Vagina (tissue), 2 donors: ENCODE results near the gene MALT1. TPM values are rescaled to one million over a fixed set of nuclear protein-coding genes. Genes with fewer than 3 reads are reported as not detected.

Experiments used
- DNase-seq, 2 donors: peaks; one replicate each; pipeline ENCODE4 v3.0.0-alpha.2; 2017; ENCODE audit errors: extremely low spot score in 2 of 2
- H3K27ac ChIP-seq: fragments of 200-600 bp; sonication (generic); one replicate; pipeline ENCODE4 v1.5.1; 2019
- H3K27me3 ChIP-seq: fragments of 200-600 bp; sonication (generic); one replicate; pipeline ENCODE4 v1.5.1; 2019
- H3K36me3 ChIP-seq, 2 donors: fragments of 200-600 bp; sonication (generic); one replicate each; pipeline ENCODE4 v1.5.1; 2017 to 2019
- H3K4me1 ChIP-seq: fragments of 200-600 bp; sonication (generic); one replicate; pipeline ENCODE4 v1.5.1; 2019
- H3K4me3 ChIP-seq, 2 donors: fragments of 200-600 bp; sonication (generic); 1 replicate in 1 of 2; 2 replicates in 1 of 2; pipeline ENCODE4 v1.5.1; 2016 to 2019
- H3K9me3 ChIP-seq: fragments of 200-600 bp; sonication (generic); one replicate; pipeline ENCODE4 v1.5.1; 2019
- POLR2A ChIP-seq, 2 donors: fragments of 450-650 bp; IDR thresholded peaks; one replicate each; pipeline ENCODE4 v1.6.1; 2017; ENCODE audit warnings: antibody characterized with exemption in 2 of 2, mild to moderate bottlenecking in 2 of 2, moderate library complexity in 2 of 2
- POLR2AphosphoS5 ChIP-seq, 2 donors: sonication (generic); formaldehyde crosslinking; IDR thresholded peaks; one replicate each; pipeline ENCODE4 v1.9.0; 2017; ENCODE audit warnings: antibody characterized with exemption in 2 of 2, mild to moderate bottlenecking in 2 of 2, low read depth in 1 of 2; ENCODE audit not compliant: insufficient read depth in 1 of 2
- intact Hi-C: fragments of 100-400 bp; cut with DNase I; formaldehyde crosslinking; loops from one replicate; pipeline ENCODE4 v1.15.1; 2023
- total RNA-seq: library from RNA; depleted of rRNA; stranded (reverse); fragments of >200 nt; gene quantifications from one replicate; pipeline ENCODE4 v1.2.3, GENCODE V29; 2016
- TF ChIP-seq, protein P1 (sequence below), 3 experiments: fragments of 450-650 bp in 2 of 3; fragments of 200-600 bp in 1 of 3; sonication (generic) in 1 of 3; IDR thresholded peaks; one replicate each; pipeline ENCODE4 v1.5.1; 2017 to 2019; ENCODE audit warnings: antibody characterized with exemption in 3 of 3, mild to moderate bottlenecking in 2 of 3, moderate library complexity in 2 of 3

The MALT1 gene
- total RNA-seq, 1 donor from 2014 or later: 35.8 TPM

DNA sequence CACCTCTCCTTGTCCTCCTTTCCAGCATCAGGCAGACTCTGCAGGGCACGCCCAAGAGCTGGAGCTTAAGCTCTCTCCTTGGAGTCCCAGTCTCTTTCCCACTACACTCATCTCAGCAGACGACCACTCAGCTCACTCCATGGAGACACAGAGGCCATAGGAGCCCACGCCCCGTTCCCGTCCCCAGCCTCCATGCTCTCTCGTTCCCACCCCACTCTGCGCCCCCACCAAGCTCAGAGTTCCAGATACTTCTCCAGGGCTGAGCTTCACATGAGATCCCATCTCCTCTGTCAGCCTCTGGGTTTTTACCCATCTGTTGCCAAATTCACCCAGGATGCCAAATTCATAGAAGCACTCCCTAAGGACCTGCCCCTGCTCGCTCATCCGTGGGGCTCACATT lies 87.3 kb downstream of the MALT1 start:
- Histone ChIP-seq H3K4me1 (peaks cover 17% of the 10 kb centered on the region), H3K4me3 (no peak overlapping the region), H3K27me3 (no peaks in the 10 kb centered on the region), H3K9me3 (no peaks in the 10 kb centered on the region), H3K36me3 (no peaks in the 10 kb centered on the region), H3K27ac (no peak overlapping the region)
- TF ChIP-seq POLR2AphosphoS5 (IDR thresholded peaks at IDR 0.05; ENCODE audit: insufficient read depth in 1 of 2, low read depth in 1 of 2): no peak
- TF ChIP-seq POLR2A (IDR thresholded peaks at IDR 0.05): no peak
- TF ChIP-seq, protein P1, sequence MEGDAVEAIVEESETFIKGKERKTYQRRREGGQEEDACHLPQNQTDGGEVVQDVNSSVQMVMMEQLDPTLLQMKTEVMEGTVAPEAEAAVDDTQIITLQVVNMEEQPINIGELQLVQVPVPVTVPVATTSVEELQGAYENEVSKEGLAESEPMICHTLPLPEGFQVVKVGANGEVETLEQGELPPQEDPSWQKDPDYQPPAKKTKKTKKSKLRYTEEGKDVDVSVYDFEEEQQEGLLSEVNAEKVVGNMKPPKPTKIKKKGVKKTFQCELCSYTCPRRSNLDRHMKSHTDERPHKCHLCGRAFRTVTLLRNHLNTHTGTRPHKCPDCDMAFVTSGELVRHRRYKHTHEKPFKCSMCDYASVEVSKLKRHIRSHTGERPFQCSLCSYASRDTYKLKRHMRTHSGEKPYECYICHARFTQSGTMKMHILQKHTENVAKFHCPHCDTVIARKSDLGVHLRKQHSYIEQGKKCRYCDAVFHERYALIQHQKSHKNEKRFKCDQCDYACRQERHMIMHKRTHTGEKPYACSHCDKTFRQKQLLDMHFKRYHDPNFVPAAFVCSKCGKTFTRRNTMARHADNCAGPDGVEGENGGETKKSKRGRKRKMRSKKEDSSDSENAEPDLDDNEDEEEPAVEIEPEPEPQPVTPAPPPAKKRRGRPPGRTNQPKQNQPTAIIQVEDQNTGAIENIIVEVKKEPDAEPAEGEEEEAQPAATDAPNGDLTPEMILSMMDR (IDR thresholded peaks at IDR 0.05): no peak
- peak in 1 of 2 donors; percentile 69 for DNase-seq
- intact Hi-C loops: loop anchor here (10.0 kb wide), 1 partner anchor 224 kb away; no protein-coding TSS in a partner anchor

- DNase-seq: no peak
- H3K9me3 ChIP-seq: no peaks in the 10 kb centered on the region
- no peaks in the 10 kb centered on the region for H3K27me3 ChIP-seq
- no peak overlapping the region for H3K27ac ChIP-seq
- TF ChIP-seq, protein P1 (IDR thresholded peaks at IDR 0.05): no peak
- TF ChIP-seq POLR2A (IDR thresholded peaks at IDR 0.05): no peak
- TF ChIP-seq POLR2AphosphoS5 (IDR thresholded peaks at IDR 0.05; ENCODE audit: insufficient read depth in 1 of 2, low read depth in 1 of 2): no peak
- no peak overlapping the region for H3K4me3 ChIP-seq
- H3K4me1 ChIP-seq: no peaks in the 10 kb centered on the region
- intact Hi-C loops: no loop called here
- no peaks in the 10 kb centered on the region for H3K36me3 ChIP-seq
Observed at GRCh38 chr18:58761241-58761969, 90.1 kb downstream of the MALT1 start.

GRCh38 chr18:58761970-58762780 lies 90.9 kb downstream of the MALT1 start:
- Histone ChIP-seq H3K36me3 (no peaks in the 10 kb centered on the region), H3K4me1 (no peaks in the 10 kb centered on the region), H3K27ac (no peak overlapping the region), H3K9me3 (no peaks in the 10 kb centered on the region), H3K4me3 (no peak overlapping the region), H3K27me3 (no peaks in the 10 kb centered on the region)
- TF ChIP-seq POLR2AphosphoS5 (IDR thresholded peaks at IDR 0.05; ENCODE audit: insufficient read depth in 1 of 2, low read depth in 1 of 2) (no peak), POLR2A (IDR thresholded peaks at IDR 0.05) (no peak)
- TF ChIP-seq, protein P1 (IDR thresholded peaks at IDR 0.05): no peak
- intact Hi-C loops: no loop called here
- DNase-seq: peak; percentile 81 to 84

DNA sequence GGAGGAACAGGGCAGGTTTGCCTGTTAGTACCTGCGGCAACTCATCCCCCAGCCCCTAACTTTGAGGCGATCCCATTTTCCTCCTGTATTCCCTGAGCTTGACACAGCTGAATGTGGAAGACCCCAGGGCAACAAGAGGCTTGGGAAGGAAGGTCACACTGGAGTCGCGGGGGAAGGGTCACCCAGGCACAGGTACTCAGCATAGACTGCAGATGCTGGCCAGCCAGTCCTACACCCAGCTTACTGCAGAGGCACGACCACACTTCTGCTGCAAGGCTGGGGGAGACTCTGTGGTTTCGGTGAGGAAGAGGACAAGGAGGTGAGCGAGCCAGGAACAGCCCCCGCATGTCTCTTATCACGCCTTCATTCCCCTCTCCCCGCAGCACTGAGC lies 91.5 kb downstream of the MALT1 start:
- Histone ChIP-seq H3K9me3 (no peaks in the 10 kb centered on the region), H3K27ac (no peak overlapping the region), H3K4me3 (no peak overlapping the region), H3K4me1 (no peaks in the 10 kb centered on the region), H3K27me3 (no peaks in the 10 kb centered on the region), H3K36me3 (no peaks in the 10 kb centered on the region)
- DNase-seq: peak; percentile 72 to 91
- intact Hi-C loops: no loop called here
- TF ChIP-seq POLR2AphosphoS5 (IDR thresholded peaks at IDR 0.05; ENCODE audit: insufficient read depth in 1 of 2, low read depth in 1 of 2) (no peak), POLR2A (IDR thresholded peaks at IDR 0.05) (no peak)
- TF ChIP-seq, protein P1 (IDR thresholded peaks at IDR 0.05): no peak
